Brain microvascular endothelial cell (primary cell): ENCODE measurements around the gene UXS1.

ENCODE experiments used
- DNase-seq: peaks from one replicate; pipeline ENCODE4 v3.0.0-alpha.2; 2020
- H3K27ac ChIP-seq: fragments of 250-450 bp; sonication (Bioruptor Pico); 2 replicates; pipeline ENCODE4 v1.5.1; 2020; ENCODE audit warnings: mild to moderate bottlenecking, moderate library complexity
- H3K27me3 ChIP-seq: fragments of 250-450 bp; sonication (Bioruptor Pico); replicated peaks from 2 replicates; pipeline ENCODE4 v1.5.1; 2020; ENCODE audit warnings: mild to moderate bottlenecking
- H3K36me3 ChIP-seq: fragments of 250-450 bp; sonication (Bioruptor Pico); replicated peaks from 2 replicates; pipeline ENCODE4 v1.5.1; 2020; ENCODE audit warnings: mild to moderate bottlenecking
- H3K4me3 ChIP-seq: 2 replicates; pipeline ENCODE4 v1.5.1; 2011; ENCODE audit warnings: low read depth, mild to moderate bottlenecking, control low read depth, low read length, moderate library complexity
- in situ Hi-C: cut with HindIII; loops from 2 replicates; pipeline ENCODE4 v1.10.0; 2017; ENCODE audit warnings: low sequenced_read_pairs, low pct_ligation_motif_present
- TF ChIP-seq, protein P1 (sequence below): IDR thresholded peaks from 2 replicates; pipeline ENCODE4 v1.5.1; 2011; ENCODE audit warnings: low read depth, mild to moderate bottlenecking, moderate library complexity, low read length, control low read depth, inconsistent platforms; ENCODE audit errors: missing control alignments

The UXS1 gene

DNA sequence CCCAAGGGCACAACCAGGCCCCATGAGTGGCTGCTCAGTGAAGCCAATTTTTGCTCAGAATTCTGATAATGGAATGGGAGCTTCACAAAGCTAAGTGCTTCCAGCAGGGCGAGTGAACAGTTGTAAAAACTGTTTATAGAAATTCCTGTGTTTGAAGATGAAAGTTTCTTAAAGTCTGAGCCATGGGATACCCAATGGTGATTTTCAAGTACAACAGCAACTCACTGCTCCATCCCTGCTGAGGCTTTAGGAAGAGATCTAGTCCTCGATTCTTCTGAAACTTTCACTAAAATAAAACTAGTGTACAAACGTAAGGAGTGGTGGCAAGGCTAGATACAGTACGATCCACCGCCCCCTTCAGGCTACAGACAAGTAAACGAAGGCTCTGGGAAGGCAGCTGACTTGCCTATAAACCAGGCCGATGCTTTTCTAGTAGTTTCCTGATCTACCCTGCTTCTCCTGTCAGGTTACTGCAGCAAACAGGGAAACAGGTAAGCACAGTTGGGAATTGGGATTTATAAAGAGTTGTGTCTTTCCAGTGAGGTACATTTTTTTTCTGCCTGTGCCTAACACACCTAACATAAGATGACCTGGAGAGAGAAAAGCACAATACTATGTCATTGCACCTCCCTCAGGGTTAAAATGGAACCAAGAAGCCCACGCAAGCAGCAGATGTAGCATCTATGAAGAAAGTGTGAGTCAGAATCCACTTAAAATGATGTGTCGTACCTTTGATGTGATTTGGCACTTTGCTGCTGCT, 108.7 kb downstream of the UXS1 start:
- Histone ChIP-seq H3K27me3 (no peaks in the 10 kb centered on the region), H3K36me3 (no peaks in the 10 kb centered on the region), H3K27ac (no peak overlapping the region), H3K4me3 (no peak overlapping the region)
- TF ChIP-seq, protein P1, sequence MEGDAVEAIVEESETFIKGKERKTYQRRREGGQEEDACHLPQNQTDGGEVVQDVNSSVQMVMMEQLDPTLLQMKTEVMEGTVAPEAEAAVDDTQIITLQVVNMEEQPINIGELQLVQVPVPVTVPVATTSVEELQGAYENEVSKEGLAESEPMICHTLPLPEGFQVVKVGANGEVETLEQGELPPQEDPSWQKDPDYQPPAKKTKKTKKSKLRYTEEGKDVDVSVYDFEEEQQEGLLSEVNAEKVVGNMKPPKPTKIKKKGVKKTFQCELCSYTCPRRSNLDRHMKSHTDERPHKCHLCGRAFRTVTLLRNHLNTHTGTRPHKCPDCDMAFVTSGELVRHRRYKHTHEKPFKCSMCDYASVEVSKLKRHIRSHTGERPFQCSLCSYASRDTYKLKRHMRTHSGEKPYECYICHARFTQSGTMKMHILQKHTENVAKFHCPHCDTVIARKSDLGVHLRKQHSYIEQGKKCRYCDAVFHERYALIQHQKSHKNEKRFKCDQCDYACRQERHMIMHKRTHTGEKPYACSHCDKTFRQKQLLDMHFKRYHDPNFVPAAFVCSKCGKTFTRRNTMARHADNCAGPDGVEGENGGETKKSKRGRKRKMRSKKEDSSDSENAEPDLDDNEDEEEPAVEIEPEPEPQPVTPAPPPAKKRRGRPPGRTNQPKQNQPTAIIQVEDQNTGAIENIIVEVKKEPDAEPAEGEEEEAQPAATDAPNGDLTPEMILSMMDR: peak; percentile 67
- peak; percentile 59 for DNase-seq
- in situ Hi-C loops: no loop called here

DNA sequence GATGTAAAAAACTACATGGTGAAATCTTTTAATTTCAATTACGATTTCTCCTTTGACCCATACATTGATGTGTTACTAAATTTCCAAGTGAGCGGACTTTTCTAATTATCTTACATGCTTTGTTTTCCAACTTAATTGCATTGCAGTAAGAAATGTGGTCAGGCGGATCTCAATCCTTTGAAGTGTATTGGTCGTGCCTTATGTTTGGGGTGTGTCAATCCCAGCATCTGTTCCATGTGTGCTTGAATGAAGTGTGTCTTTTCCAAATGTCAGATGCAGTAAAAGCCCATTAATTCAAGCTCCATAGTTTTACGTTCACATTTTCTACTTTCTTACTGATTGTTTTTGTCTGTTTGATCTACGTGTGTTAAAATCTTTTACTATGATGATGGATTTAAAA, 113.1 kb downstream of the UXS1 start:
- Histone ChIP-seq H3K4me3 (no peak overlapping the region), H3K36me3 (no peaks in the 10 kb centered on the region), H3K27ac (no peak overlapping the region), H3K27me3 (no peaks in the 10 kb centered on the region)
- TF ChIP-seq, protein P1: no peak
- no peak for DNase-seq
- in situ Hi-C loops: no loop called here

DNA sequence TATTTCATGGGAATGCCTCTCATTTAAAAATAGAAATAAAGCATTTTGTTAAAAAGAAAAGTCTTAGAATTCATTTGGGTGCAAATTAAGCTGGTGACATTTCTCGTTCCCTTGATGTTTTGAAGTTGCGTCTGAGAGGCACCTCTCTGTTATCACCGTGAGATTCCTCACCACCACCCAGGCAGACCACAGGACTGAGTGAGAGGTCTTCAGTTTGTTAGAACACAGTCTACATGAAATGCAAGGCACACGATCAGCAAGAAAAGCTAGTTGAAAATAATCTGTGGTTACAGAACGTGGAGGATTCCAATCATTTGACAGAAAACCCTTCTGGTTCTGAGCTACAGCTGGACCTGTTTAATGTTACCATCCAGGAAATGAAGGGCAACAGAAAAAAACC, 116.0 kb downstream of the UXS1 start:
- in situ Hi-C loops: no loop called here
- DNase-seq: no peak
- TF ChIP-seq, protein P1: no peak
- Histone ChIP-seq H3K36me3 (no peaks in the 10 kb centered on the region), H3K4me3 (no peak overlapping the region), H3K27me3 (no peaks in the 10 kb centered on the region), H3K27ac (no peak overlapping the region)

DNA sequence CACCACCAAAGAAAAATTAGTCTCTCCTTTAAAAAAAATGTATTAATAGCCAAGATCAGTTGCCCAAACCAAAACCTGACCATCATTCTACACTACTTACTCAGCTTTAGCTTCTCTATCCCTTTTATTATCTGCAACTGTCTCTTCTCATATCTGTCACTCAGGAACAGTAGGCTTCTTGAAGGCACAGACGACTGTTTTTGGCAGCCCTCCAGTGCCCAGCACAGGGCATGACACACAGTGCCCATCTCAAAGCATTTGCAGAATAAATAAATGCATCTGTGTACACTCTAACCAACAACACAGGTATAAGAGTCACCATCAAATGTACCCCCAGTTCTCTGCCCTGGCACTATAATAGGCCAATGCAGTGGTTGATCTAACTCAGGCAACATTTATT, 117.2 kb downstream of the UXS1 start:
- Histone ChIP-seq H3K27me3 (no peaks in the 10 kb centered on the region), H3K36me3 (no peaks in the 10 kb centered on the region), H3K4me3 (no peak overlapping the region), H3K27ac (no peak overlapping the region)
- no peak for DNase-seq
- TF ChIP-seq, protein P1: no peak
- in situ Hi-C loops: no loop called here

DNA sequence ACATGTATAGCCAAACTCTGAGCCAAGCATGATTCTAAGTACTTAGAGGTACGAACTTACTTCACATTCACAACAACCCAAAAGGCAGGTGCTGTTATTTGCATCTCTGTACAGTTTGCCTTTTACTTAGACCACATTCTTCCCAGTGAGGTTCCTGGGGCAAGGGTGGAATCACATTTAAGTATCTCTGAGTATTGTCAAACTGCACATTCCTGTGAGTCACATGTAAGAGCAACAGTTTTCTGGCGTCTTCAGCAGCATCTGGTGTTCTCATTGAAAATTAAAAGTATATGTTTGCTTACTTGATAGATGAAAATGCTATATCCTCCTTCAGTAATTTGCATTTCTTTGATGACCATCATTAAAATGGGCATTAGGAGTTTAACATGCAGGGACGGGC, 119.1 kb downstream of the UXS1 start:
- Histone ChIP-seq H3K27me3 (no peaks in the 10 kb centered on the region), H3K27ac (no peak overlapping the region), H3K36me3 (no peaks in the 10 kb centered on the region), H3K4me3 (no peak overlapping the region)
- DNase-seq: no peak
- TF ChIP-seq, protein P1: no peak
- in situ Hi-C loops: no loop called here

DNA sequence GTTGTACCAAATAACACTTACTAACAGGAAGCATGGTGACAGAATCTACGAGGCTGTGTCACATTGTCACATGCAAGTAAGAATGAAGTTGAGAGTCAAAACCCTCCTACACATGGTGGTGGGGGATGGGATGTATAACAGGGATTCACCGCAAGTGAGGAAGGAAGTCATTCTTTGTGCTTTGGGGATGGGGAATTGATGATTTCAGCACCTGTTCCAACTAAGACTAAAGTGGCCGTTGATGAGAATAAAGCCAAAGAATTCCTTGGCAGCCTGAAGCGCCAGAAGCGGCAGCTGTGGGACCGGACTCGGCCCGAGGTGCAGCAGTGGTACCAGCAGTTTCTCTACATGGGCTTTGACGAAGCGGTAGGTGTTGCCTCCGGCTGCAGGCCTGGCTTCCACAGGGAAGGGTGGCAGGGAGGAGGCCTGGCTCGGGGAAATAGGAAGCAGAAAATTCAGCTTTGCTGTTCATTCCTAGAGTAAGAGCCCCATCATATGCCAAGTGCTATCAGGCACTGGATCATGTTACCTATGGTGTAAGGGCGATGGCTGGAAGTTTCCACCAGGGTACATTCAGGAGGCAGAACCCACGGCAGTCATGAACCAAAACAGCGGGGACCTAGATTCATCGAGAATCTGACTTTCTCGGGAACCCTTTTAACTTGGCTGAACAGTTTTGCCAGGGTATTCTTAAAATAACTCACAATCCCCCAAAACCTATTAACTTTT, 120.3 kb downstream of the UXS1 start:
- Histone ChIP-seq H3K27ac (no peak overlapping the region), H3K27me3 (no peaks in the 10 kb centered on the region), H3K4me3 (no peak overlapping the region), H3K36me3 (no peaks in the 10 kb centered on the region)
- DNase-seq: no peak
- TF ChIP-seq, protein P1: no peak
- in situ Hi-C loops: no loop called here
